GM23338 (cell line): ENCODE data around the gene SETBP1. TPM values are rescaled to one million over a fixed set of nuclear protein-coding genes. Genes with fewer than 3 reads are reported as not detected.

Experiments
- ATAC-seq: fragments of 200-7000 bp; cut with Tn5 transposase; 3 replicates; pipeline ENCODE4 v1.9.1; 2020
- DNase-seq: peaks from one replicate; pipeline ENCODE4 v3.0.0-alpha.2; 2015; ENCODE audit warnings: low spot score
- H2AFZ ChIP-seq: fragments of 200-600 bp; sonication (generic); 2 replicates; pipeline ENCODE4 v1.8.0; 2016; ENCODE audit warnings: antibody characterized with exemption, mild to moderate bottlenecking, moderate library complexity
- H3F3A ChIP-seq: fragments of 200-600 bp; sonication (generic); replicated peaks from 2 replicates; pipeline ENCODE4 v1.8.0; 2017; ENCODE audit warnings: antibody characterized with exemption, mixed run types, low read depth
- H3K27ac ChIP-seq: fragments of 200-600 bp; sonication (generic); 2 replicates; pipeline ENCODE4 v1.6.1; 2016; ENCODE audit warnings: low read depth
- H3K27me3 ChIP-seq: fragments of 200-600 bp; sonication (generic); 2 replicates; pipeline ENCODE4 v1.8.0; 2016; ENCODE audit warnings: mild to moderate bottlenecking, mixed run types, moderate library complexity; ENCODE audit not compliant: insufficient read depth
- H3K36me3 ChIP-seq: fragments of 200-600 bp; sonication (generic); 2 replicates; pipeline ENCODE4 v1.8.0; 2016; ENCODE audit warnings: mild to moderate bottlenecking; ENCODE audit not compliant: insufficient read depth
- H3K4me1 ChIP-seq: fragments of 200-600 bp; sonication (generic); 2 replicates; pipeline ENCODE4 v1.8.0; 2016; ENCODE audit warnings: mild to moderate bottlenecking, moderate library complexity; ENCODE audit not compliant: insufficient read depth
- H3K4me2 ChIP-seq: fragments of 200-600 bp; sonication (generic); 2 replicates; pipeline ENCODE4 v1.7.1; 2017; ENCODE audit warnings: mixed run types
- H3K4me3 ChIP-seq: fragments of 200-600 bp; sonication (generic); 2 replicates; pipeline ENCODE4 v1.6.1; 2016; ENCODE audit warnings: mixed run types
- H3K79me2 ChIP-seq: fragments of 200-600 bp; sonication (generic); replicated peaks from 2 replicates; pipeline ENCODE4 v1.8.0; 2017; ENCODE audit warnings: mild to moderate bottlenecking; ENCODE audit not compliant: insufficient read depth
- H3K9me2 ChIP-seq: fragments of 200-600 bp; sonication (generic); 2 replicates; pipeline ENCODE4 v1.8.0; 2017; ENCODE audit not compliant: insufficient read depth
- H4K20me1 ChIP-seq: fragments of 200-600 bp; sonication (generic); replicated peaks from 2 replicates; pipeline ENCODE4 v1.8.0; 2017; ENCODE audit warnings: mild to moderate bottlenecking; ENCODE audit not compliant: insufficient read depth
- H3K27ac Mint-ChIP-seq: 2 replicates; pipeline ENCODE4 v1.8.0; 2020; ENCODE audit warnings: inconsistent platforms, mild to moderate bottlenecking, moderate library complexity, mixed read lengths
- H3K27me3 Mint-ChIP-seq: 3 replicates; pipeline ENCODE4 v1.8.0; 2022; ENCODE audit warnings: low read depth, mild to moderate bottlenecking, moderate library complexity, mixed read lengths, inconsistent platforms; ENCODE audit not compliant: insufficient read depth, poor library complexity
- H3K36me3 Mint-ChIP-seq: 3 replicates; pipeline ENCODE4 v1.8.0; 2021; ENCODE audit warnings: low read depth, mild to moderate bottlenecking, inconsistent platforms, moderate library complexity, mixed read lengths
- H3K4me1 Mint-ChIP-seq: 3 replicates; pipeline ENCODE4 v1.8.0; 2020; ENCODE audit warnings: mild to moderate bottlenecking, inconsistent platforms, mixed read lengths
- H3K4me3 Mint-ChIP-seq: 3 replicates; pipeline ENCODE4 v1.8.0; 2021; ENCODE audit warnings: moderate library complexity, mild to moderate bottlenecking, inconsistent platforms, mixed read lengths
- H3K9me3 Mint-ChIP-seq: 3 replicates; pipeline ENCODE4 v1.8.0; 2020; ENCODE audit warnings: moderate library complexity, mild to moderate bottlenecking, inconsistent platforms, mixed read lengths
- CREB1 ChIP-seq: fragments of 250-450 bp; sonication (Bioruptor Pico); IDR thresholded peaks from 2 replicates; pipeline ENCODE4 v1.5.0; 2020; ENCODE audit warnings: low read depth, mild to moderate bottlenecking, moderate library complexity
- CTCF ChIP-seq, 2 experiments: fragments of 200-600 bp in 1 of 2; sonication (generic) in 1 of 2; conservative IDR thresholded peaks; 2 replicates each; pipeline versions ENCODE4 v1.5.1 to v1.6.1; 2016 to 2017; ENCODE audit warnings: antibody characterized with exemption in 2 of 2, low read depth in 2 of 2, mild to moderate bottlenecking in 2 of 2, moderate library complexity in 1 of 2
- ETS1 ChIP-seq: IDR thresholded peaks from 2 replicates; pipeline ENCODE4 v1.6.1; 2016; ENCODE audit warnings: antibody characterized with exemption
- EZH2 ChIP-seq: fragments of 200-600 bp; sonication (generic); IDR thresholded peaks from one replicate; pipeline ENCODE4 v1.8.0; 2017; ENCODE audit warnings: antibody characterized with exemption, mild to moderate bottlenecking, low read depth; ENCODE audit not compliant: unreplicated experiment
- EZH2phosphoT487 ChIP-seq: fragments of 200-600 bp; sonication (generic); IDR thresholded peaks from one replicate; pipeline ENCODE4 v1.8.1; 2018; ENCODE audit warnings: antibody characterized with exemption; ENCODE audit not compliant: unreplicated experiment
- JUNB ChIP-seq: IDR thresholded peaks from one replicate; pipeline ENCODE4 v1.6.1; 2016; ENCODE audit warnings: antibody characterized with exemption; ENCODE audit not compliant: unreplicated experiment
- NANOG ChIP-seq: IDR thresholded peaks from 2 replicates; pipeline ENCODE4 v1.6.1; 2016; ENCODE audit warnings: antibody characterized with exemption, borderline replicate concordance
- POLR2AphosphoS5 ChIP-seq: IDR thresholded peaks from 2 replicates; pipeline ENCODE4 v1.6.1; 2016; ENCODE audit warnings: antibody characterized with exemption, low read depth
- REST ChIP-seq: IDR thresholded peaks from one replicate; pipeline ENCODE4 v1.6.1; 2018; ENCODE audit warnings: antibody characterized with exemption; ENCODE audit not compliant: unreplicated experiment
- STAT1 ChIP-seq: IDR thresholded peaks from one replicate; pipeline ENCODE4 v1.6.1; 2016; ENCODE audit warnings: antibody characterized with exemption; ENCODE audit not compliant: unreplicated experiment
- ZNF114 ChIP-seq: fragments of 250-450 bp; sonication (Bioruptor Pico); IDR thresholded peaks from 2 replicates; pipeline ENCODE4 v1.5.0; 2020; ENCODE audit warnings: mild to moderate bottlenecking, moderate library complexity
- ZNF331 ChIP-seq: fragments of 250-450 bp; sonication (Bioruptor Pico); IDR thresholded peaks from 2 replicates; pipeline ENCODE4 v1.5.0; 2020; ENCODE audit warnings: low read depth, mild to moderate bottlenecking, moderate library complexity
- ZNF462 ChIP-seq: fragments of 250-450 bp; sonication (Bioruptor Pico); IDR thresholded peaks from 2 replicates; pipeline ENCODE4 v1.5.0; 2020; ENCODE audit warnings: mild to moderate bottlenecking, moderate library complexity
- polyA plus RNA-seq: library from polyadenylated mRNA; unstranded; fragments of >200 nt; fragmentation: Nextera tagmentation; extraction: Ambion mirVana; gene quantifications from 2 replicates; pipeline ENCODE4 v1.2.1, GENCODE V29; 2016
- total RNA-seq: library from RNA; depleted of rRNA; stranded (reverse); fragments of >200 nt; shearing (Covaris generic); gene quantifications from 2 replicates; pipeline ENCODE4 v1.2.3, GENCODE V29; 2014

SETBP1 gene
- total and polyA plus RNA-seq, 2 experiments from 2014 or later = 1.6 to 5.5 TPM

- no peaks in the 10 kb centered on the region for H3K27me3 Mint-ChIP-seq
- no peak overlapping the region for H3K4me2 ChIP-seq
- H3K36me3 Mint-ChIP-seq = 0 out of 3 replicates have a peak, but pooled peaks cover 2% of the 10 kb centered on the region
- no peaks in the 10 kb centered on the region for H3K27me3 ChIP-seq
- H3K27ac Mint-ChIP-seq = no peak overlapping the region
- H3K4me1 ChIP-seq = peaks cover 18% of the 10 kb centered on the region; the same call in 1 of the 2 replicates
- no peaks in the 10 kb centered on the region for H3K79me2 ChIP-seq
- ATAC-seq (no peak), DNase-seq (no peak)
- no peak overlapping the region for H3K4me3 Mint-ChIP-seq
- no peak overlapping the region for H2AFZ ChIP-seq
- H3K4me3 ChIP-seq = no peak overlapping the region
- H3F3A ChIP-seq = no peaks in the 10 kb centered on the region
- no peaks in the 10 kb centered on the region for H3K36me3 ChIP-seq
- no peaks in the 10 kb centered on the region for H3K9me3 Mint-ChIP-seq
- peaks cover 13% of the 10 kb centered on the region; the same call in 1 of the 2 replicates for H3K9me2 ChIP-seq
- no peak overlapping the region for H3K27ac ChIP-seq
- H3K4me1 Mint-ChIP-seq = peaks cover 22% of the 10 kb centered on the region
- TF ChIP-seq ZNF462 (CRISPR knock-in tag) (no peak), CTCF (conservative IDR thresholded peaks at IDR 0.05; ENCODE audit: low read depth in 2 of 2) (no peak), ETS1 (no peak), NANOG (no peak), ZNF331 (CRISPR knock-in tag) (no peak), STAT1 (no peak), EZH2 (no peak), EZH2phosphoT487 (no peak), JUNB (no peak), POLR2AphosphoS5 (no peak), REST (no peak), CREB1 (CRISPR knock-in tag) (no peak), ZNF114 (CRISPR knock-in tag) (no peak)
- H4K20me1 ChIP-seq = no peaks in the 10 kb centered on the region
Measured at GRCh38 chr18:44850001-44850400, 169.3 kb downstream of the SETBP1 start.
